Measurements from ENCODE around the gene USP5.
"Not testable (repeated sequence)": the region's sequence is repeated elsewhere in the genome, so short reads cannot be mapped to it uniquely, and the experiment has no call there.

Gene USP5

GRCh38 chr12:6865307-6865706 lies 13.4 kb downstream of the USP5 start:
- not testable (repeated sequence) for DNase-seq (ENCODE audit: low read depth)

GRCh38 chr12:6866163-6866919 lies 14.4 kb downstream of the USP5 start:
- DNase-seq (ENCODE audit: low read depth), result no peak

- no peak for DNase-seq (ENCODE audit: low read depth)
Observed at GRCh38 chr12:6866920-6867412, 15.0 kb downstream of the USP5 start.

- peak; percentile 48 for DNase-seq (ENCODE audit: low read depth)
Observed at GRCh38 chr12:6867413-6868210, 15.7 kb downstream of the USP5 start, which contains the start of gene TPI1. Gene TPI1, plus strand, starts transcription at chr12:6867531. Its CDS starts 36 bp downstream, at chr12:6867567.

- DNase-seq (ENCODE audit: low read depth), result no peak
Observed at GRCh38 chr12:6868211-6869048, 16.5 kb downstream of the USP5 start.

- DNase-seq (ENCODE audit: low read depth), result peak; percentile 50
Observed at GRCh38 chr12:6869049-6870021, 17.4 kb downstream of the USP5 start.

- not testable (repeated sequence) for DNase-seq (ENCODE audit: low read depth)
Observed at GRCh38 chr12:6870304-6870703, 18.4 kb downstream of the USP5 start.

GRCh38 chr12:6871052-6871957 lies 19.4 kb downstream of the USP5 start:
- no peak for DNase-seq (ENCODE audit: low read depth)

GRCh38 chr12:6872073-6873048 lies 20.4 kb downstream of the USP5 start:
- DNase-seq (ENCODE audit: low read depth), result no peak

GRCh38 chr12:6873094-6874014 lies 21.4 kb downstream of the USP5 start, which contains the start of gene SPSB2:
Gene SPSB2, minus strand, starts transcription at chr12:6873303. Its CDS starts 402 bp downstream, at chr12:6872901.
- peak; percentile 87 for DNase-seq (ENCODE audit: low read depth)

GRCh38 chr12:6874015-6874368 lies 22.0 kb downstream of the USP5 start:
- not testable (repeated sequence) for DNase-seq (ENCODE audit: low read depth)

- DNase-seq (ENCODE audit: low read depth), result not testable (repeated sequence)
Observed at GRCh38 chr12:6879824-6880223, 27.9 kb downstream of the USP5 start.

GRCh38 chr12:6883252-6883651 lies 31.3 kb downstream of the USP5 start:
- DNase-seq (ENCODE audit: low read depth), result no peak

- no peak for DNase-seq (ENCODE audit: low read depth)
Observed at GRCh38 chr12:6883683-6884082, 31.7 kb downstream of the USP5 start.

- DNase-seq (ENCODE audit: low read depth), result no peak
Observed at GRCh38 chr12:6884539-6884938, 32.6 kb downstream of the USP5 start.

- DNase-seq (ENCODE audit: low read depth), result not testable (repeated sequence)
Observed at GRCh38 chr12:6886206-6886999, 34.5 kb downstream of the USP5 start.

GRCh38 chr12:6887460-6887859 lies 35.5 kb downstream of the USP5 start:
- DNase-seq (ENCODE audit: low read depth), result no peak
